DMS53 treated with DMSO at 0.1 percent for 48 hours (cell line): ENCODE results near the gene KCNQ1.
A peak's percentile ranks its signal among the peaks of the same experiment; 100 is the strongest.

Source experiments
- DNase-seq: peaks from one replicate; lab custom pipeline; 2025; ENCODE audit not compliant: unreplicated experiment; lab: John Stamatoyannopoulos, UW

Gene KCNQ1

GRCh38 chr11:2531277-2531986 lies 86.6 kb downstream of the KCNQ1 start:
- DNase-seq: peak; percentile 5

GRCh38 chr11:2531987-2532703 lies 87.3 kb downstream of the KCNQ1 start:
- no peak for DNase-seq

DNA sequence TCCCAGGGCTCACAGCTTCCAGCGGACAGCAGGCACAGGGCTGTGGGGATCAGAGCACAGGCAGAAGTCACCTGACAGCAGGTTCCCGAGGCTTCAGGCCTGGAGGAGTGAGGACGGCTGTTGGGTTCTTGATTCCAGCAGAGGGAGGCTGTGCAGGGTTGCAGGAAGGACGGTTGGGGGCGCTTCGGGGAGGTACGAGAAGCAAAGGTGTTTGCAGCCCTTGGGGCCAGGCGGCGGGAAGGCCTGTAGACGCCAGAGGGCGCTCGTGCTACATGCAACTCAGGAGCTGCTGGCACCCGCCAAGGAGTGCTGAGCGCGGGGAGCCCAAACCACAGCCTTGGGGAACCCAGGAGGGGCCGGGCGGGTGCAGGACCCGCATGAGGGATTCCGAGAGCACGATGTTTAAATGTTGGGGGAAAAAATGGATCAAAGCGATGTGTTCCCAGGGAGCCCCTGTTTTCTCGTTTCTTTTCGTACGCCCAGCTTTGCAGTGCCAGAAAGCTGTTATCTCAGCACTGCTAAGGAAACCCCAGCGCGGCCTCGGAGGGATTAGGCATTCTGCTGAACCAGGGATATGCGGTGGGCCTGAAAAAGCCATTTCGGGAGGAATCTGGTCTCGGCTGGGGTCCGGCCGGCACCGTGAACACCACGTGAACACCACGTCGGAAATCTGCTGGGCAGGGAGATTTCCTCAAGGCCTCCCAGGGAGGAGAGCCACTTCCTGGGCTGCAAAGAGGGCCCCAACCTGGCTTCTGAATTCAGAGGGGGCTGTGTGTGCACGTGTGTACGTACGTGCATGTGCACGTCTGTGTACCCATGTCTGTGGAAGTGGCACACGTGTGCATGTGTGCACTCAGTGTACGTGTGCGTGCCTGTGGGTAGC lies 88.1 kb downstream of the KCNQ1 start:
- peak; percentile 68 for DNase-seq

DNA sequence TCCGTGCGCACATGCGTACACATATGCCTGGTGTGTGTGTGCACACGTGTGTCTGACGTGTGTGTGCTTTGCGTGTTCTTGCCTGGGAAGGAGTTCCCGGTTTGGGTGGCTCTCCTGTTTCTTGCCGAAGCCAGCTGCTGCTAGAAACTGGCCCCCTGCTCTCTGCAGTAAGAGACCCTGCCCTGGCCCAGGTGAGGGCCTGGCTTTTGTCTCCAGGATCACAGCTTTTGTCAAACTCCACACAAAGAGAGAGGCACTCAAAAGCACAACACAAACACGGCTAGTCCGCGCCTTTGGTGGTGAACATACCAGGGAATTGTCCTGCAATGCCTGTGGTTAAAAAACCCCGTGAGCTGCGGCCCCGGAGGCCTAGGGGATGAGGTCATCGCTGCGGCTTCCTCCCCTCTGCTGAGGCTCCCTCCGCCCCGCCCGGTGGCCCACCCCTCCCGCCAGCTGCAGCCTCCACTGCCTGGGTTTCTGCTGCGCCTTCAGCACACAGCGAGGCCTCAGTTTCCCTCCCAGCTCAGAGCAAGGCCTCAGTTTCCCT lies 88.9 kb downstream of the KCNQ1 start:
- peak; percentile 5 for DNase-seq

- no peak for DNase-seq
Observed at GRCh38 chr11:2534134-2534956, 89.5 kb downstream of the KCNQ1 start.

DNA sequence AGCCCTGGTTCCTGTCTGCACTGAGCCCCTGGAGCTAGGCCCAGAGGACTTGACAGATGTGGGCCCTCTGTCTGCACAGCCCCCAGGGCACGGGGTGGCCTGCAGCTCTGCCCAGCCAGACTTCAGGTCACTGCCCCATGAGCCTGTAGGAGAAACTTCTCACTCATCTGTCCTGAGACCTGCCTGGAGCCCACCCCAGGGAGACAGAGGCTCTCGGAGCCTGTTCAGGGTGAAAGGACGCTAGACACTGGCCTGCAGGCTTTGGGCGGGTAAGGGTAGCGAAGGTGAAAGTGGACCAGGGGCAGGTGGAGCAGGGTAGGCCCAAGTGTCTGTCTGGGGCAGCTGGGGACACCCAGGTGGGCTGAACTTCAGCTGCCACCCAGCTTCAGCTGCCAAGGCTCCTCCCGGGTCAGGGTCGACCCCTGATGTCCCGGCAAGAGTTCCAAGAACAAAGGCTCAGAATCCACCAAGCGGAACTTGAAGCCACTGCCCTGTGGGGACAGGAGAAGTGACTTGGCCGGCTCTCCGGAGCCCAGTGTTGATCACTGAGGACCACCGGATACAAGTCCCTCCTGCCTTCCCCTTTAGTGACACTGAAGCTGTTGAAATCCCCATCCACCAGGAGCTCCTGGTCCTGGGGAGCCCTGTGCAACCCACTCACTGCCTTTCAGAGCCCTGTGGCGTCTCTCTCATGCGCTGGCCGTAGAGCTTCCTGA lies 90.3 kb downstream of the KCNQ1 start:
- DNase-seq: no peak

DNA sequence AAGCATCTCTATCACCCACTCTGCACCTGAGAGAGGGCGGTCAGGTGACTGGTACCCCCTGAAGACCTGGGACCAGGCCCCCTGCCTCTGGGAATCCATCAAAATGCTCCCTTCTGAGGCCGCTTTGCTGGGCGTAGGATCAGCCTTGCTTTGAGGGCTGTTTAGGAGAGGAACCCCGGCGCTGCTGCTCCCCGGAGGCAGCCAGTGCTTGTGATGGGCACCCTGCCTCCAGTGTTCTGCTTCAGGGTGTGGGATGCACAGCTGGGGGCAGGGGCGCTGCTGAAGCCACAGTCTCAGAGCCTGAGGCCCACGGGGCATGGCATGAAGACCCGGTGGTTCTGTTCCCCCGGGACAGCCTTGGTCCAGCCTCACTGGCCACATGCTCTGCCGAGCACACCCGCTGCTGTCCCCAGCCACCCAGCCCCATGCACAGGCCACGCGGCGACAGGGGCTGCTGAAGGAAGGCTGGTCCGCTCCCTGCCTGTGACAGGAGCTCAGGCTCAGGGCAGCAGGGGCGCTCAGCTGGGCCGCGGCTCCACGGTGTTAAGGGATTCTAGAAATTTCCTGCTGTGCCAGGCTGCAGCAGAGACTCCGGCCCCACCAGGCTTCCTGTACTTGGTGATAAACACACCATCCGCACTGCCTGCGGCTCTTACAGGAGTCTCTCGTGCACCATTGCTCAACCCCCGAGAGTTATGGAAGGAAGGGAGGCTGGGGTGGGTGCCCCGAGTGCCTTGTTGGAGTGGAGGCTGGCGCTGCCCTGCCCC lies 91.0 kb downstream of the KCNQ1 start:
- DNase-seq: no peak

DNA sequence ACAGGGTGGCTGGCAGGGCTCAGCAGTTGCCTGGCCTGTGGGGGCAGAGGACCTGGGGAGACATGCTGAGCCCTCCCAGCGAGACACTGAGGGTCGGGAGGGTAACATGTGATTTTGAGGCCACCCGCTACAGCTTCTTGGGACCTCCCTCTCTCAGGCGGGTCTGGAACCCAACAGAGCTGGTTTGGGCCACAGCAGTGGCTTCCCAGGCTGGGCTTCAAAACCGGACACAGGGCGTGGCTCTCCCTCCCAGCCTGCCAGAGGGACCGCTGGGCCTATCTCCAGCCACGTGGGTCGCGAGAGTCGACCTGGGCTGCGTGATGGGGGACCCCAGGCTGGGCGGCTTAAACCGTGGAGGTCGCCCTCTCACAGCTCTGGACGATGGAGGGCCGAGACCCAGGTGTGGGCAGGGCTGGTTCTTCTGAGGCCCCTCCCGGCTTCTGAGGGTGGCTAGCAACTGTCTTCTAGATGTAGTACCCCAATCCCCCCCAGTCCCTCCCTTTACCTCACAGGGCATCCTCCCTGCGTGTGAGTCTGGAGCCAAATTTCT lies 91.7 kb downstream of the KCNQ1 start:
- no peak for DNase-seq

GRCh38 chr11:2537010-2537705 lies 92.3 kb downstream of the KCNQ1 start:
- DNase-seq: no peak

- no peak for DNase-seq
Observed at GRCh38 chr11:2537896-2538724, 93.3 kb downstream of the KCNQ1 start.

GRCh38 chr11:2538951-2539350 lies 94.1 kb downstream of the KCNQ1 start:
- no peak for DNase-seq

DNA sequence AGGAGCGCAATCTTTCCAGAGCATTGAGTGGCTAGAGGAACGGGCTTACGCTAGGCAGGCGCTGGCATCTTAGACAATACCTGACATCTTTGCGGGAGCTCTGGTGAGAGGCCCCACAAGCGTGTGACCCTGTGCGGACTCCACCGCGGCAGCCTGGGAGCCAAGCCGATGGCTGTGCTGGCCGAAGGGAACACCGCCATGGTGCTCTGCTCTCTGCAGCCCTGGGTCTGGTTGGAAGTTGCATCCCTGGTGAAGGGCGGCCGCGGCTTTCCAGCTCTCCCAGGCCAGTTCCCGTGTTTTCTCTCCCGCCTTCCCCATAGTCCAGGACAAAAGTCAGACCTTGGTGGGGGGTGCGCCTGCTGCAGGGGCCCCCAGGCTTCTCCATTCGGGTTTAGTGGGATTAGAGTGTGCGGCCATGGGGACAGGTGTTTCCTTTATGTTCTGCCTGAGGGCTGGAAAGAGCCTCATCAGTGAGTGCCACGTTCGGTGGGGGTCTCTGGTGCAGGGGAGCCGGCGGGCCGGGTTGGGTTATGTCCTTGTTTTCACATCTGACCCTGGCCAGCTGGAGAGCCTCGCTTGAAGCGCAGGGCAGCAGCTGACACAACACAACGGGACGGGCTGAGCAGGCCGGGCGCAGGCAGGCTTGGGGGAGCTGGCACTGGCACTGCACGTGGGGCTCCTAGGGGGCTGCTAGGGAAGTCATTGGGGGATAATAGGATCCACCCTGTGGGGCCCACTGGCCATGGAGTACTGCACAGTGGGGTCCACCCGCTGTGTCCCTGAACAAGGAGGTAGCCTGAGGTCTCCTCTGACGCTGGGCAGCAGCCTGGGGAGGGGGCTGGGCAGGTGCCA lies 94.8 kb downstream of the KCNQ1 start:
- DNase-seq: no peak

DNA sequence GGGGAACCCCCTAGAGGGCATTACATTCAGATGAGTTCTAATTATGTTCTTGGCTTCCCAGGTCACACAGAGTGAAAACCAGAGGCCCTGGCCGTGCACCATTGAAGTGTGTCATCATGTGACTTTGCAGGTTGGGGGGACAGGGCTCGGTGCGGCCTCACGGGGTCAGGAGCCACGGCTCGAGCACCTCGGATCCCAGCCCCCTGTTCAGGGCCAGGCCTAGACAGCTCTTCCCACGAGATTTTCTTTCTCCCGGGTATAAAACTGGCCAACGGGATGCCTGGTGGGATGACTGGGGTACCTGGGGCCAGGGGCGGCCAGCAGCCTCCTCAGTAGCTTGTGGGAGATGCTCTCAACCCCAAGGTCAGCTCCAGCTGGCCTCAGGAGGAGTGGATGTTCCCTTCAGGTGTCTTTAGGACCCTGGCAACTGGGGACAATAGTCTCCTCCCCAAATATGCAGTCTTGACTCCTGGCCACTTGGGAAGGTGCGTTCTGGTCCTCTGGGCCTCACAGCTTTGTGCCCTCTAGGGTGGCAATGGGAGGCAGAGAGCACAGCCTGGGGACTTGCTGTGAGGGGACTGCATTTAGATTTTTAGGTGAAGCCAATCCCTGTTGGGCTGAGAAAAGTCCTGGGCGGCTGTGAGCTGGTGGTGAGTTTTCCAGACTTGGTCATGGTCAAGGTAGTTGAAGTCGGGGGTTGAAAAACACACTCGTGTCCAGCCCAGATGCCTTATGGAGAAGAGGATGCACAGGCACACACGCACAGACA lies 95.6 kb downstream of the KCNQ1 start:
- no peak for DNase-seq

DNA sequence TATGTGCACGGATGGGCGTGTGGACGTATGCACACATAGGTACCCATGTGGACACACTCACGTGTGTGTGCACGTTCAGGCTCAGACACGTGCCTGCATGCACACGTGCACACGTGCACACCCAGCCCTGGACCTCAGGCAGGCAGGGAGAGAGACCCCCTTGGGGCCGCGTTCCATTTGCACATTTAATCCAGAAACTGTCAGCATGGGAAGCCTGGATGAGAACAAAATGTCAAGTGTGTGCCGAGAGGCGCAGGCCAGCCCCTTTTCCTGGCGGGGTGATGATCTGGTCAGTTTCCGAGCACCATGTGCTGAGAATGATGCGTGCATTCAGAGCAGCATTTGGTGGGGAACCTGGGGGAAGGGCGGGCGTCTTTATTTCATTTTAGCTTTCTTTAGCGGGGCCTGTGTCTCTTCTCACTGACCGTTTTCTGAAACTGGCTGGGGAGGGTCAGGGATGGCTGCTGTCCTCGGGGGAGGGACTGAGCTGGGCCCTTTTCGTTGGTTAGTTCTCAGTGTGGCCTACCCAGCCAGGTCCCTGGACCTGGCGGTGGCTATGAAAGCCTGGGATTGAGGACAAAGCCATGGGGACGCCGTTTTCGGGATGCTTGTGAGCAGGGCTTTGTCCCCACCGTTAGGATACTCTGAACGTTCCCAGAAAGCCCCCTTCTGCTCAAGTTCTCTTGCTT lies 96.3 kb downstream of the KCNQ1 start:
- no peak for DNase-seq

DNA sequence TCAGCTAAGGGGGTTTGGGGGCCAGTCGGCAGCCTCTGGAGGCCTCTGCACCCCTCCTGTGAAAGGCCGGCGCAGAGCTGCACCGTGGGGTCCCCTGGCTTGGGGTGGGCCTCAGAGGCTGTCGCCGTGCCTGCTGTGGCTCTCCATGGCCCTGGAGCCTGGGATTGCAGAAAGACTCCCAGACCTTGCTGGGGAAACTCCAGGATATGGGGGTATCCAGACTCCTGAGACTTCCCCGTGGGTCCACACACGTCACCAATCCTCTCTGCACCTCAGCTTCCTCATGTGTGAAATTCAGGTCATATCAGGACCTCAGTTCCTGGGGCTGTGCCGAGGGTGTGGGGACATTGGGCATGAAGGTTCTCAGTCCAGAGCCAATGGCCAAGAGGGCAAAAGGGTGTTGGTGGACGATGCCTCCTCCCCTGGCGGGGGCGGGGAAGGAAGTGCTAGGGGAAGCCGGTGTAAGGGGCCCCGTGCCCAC lies 97.1 kb downstream of the KCNQ1 start:
- DNase-seq: no peak
